NCI-H2107 treated with DMSO at 0.1 percent for 48 hours (cell line): ENCODE results near the gene REXO4.

Experiments
- DNase-seq: peaks from one replicate; lab custom pipeline; 2025; ENCODE audit not compliant: unreplicated experiment; lab: John Stamatoyannopoulos, UW

REXO4 gene, protein sequence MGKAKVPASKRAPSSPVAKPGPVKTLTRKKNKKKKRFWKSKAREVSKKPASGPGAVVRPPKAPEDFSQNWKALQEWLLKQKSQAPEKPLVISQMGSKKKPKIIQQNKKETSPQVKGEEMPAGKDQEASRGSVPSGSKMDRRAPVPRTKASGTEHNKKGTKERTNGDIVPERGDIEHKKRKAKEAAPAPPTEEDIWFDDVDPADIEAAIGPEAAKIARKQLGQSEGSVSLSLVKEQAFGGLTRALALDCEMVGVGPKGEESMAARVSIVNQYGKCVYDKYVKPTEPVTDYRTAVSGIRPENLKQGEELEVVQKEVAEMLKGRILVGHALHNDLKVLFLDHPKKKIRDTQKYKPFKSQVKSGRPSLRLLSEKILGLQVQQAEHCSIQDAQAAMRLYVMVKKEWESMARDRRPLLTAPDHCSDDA

DNA sequence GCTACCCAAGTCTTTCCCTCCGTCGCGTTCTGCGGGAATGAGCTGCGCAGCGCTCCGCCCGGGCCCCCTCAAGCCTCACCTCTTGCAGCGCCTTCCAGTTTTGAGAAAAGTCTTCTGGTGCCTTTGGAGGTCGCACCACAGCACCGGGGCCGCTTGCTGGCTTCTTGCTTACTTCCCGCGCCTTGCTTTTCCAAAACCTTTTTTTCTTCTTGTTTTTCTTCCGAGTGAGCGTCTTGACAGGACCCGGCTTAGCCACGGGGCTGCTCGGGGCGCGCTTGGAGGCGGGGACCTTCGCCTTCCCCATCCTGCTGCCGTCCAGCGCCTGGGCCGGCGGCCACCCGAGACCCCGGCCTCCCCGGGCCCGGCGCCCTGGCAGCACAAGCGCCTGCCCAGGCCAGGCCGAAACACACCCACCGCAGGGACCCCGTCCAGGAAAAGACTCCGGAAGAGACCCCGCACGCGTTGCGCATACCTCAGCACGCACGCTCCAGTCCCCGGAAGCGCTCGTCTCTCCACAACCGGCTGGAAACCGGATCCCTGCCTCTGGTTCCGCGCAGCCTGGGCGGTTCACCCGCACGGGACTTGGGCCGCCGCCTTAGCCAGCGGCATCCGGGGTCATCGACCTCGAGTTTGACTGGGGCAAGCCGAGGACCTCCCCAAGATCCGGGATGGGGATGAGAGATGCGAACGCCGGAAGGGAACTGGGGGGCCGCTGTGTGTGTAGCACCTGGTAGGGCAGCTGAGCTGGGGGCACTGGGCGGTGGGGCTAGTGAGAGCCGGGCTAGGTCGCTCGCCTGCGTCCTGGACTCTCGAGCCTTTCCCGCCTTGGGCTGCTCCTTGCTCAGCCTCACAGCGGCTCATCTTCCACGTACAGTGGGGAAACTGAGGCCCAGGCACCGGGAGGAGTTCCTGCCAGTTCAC, at the start of gene REXO4:
Gene REXO4 (minus strand): TSS at position 470 of the 921 bp plus-strand sequence. CDS start 166 bp downstream, at position 304.
- DNase-seq, result peak; percentile 75

DNA sequence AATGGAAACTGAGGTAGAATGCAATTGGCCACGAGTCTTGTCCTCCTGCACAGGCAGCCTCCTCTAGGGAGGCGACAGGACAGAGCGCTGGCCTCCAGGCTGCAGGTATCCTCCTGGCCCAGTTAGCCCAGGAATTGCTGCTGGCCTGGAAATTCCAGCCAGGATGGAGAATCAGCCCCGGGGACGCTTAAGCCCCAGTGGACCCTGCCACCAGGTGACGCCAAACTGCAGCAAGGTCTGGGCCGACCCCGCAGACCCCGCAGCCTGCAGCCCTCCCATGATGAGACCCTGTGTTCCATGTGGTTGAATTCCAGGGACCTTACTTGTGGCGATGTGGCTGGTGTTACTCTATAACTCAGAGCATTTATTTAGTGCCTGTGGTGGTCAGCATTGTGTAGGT, 49.3 kb upstream of the REXO4 start:
- DNase-seq, result no peak

DNA sequence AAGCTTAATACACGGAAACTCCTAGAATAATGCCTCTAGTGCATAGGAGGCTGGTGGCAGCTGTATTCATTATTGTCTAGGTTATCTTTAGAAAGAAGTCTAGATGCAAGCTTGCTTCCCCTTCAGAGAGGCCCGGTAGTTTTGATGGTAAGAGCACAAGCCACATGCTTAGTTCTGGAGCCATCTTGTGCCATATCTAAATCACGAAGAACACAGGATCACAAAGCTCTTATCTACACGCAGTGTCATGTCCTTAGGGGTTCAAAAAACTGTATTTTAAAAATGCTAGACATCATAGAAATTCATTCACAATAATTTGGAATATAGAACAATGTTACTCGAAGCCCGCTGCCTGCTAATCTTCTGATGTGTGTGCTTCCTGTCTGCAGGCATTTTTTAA, 48.2 kb upstream of the REXO4 start:
- no peak for DNase-seq

DNA sequence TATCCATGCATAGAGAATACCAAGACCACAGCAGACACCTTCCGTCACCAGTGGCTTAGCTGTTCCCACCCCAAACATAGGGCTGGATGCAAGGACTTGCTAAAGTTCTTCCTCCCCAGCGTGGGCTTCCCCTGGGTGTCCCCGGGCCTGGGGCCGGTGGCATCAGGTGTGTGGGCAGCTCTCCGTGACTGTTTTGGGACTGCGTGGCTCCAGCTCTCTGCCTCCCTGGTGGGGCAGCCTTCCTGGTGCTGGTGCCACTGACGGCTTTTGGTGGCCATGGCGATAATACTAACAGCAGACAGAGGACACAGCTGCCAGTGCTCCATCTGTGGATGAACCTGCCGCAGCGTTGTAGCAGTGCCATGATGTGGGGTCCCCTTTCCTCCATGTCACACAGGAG, 46.8 kb upstream of the REXO4 start:
- DNase-seq, result no peak

DNA sequence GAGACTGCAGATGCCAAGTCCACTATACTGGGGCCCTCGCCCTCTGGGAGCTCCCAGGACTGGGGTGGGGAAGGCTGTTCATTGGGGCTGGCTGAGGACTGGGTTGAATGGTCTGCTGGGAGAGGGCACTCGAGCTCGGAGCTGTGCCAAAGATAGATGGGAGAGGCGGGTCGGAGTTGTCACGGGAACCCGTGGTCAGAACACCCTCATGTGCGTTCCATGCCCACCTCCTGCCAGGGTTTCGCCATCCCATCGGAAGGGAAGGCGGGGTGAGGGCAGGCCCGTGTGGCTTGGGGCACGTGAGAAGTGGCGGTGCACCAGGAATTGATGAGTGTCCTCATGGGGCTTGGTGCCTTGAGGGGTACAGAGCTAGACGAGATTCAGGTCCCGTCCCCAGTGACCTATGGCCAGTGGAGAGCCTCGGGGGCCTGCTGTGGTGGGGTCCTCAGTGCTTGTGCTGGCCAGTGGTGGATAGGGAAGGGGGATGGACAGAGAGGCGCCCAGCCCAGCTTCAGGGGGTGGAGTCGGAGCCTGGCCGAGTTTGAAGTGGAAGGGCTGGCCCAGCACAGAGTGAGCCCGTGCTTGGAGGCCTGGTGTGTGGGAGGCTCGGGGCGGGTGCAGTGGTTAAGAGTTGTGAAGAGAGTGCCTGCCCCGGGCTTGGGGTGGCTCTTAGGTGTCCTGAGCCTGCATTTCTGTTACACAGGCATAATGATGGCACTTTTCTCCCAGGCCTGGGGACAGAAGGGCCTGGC, 46.2 kb upstream of the REXO4 start:
- DNase-seq, result no peak

DNA sequence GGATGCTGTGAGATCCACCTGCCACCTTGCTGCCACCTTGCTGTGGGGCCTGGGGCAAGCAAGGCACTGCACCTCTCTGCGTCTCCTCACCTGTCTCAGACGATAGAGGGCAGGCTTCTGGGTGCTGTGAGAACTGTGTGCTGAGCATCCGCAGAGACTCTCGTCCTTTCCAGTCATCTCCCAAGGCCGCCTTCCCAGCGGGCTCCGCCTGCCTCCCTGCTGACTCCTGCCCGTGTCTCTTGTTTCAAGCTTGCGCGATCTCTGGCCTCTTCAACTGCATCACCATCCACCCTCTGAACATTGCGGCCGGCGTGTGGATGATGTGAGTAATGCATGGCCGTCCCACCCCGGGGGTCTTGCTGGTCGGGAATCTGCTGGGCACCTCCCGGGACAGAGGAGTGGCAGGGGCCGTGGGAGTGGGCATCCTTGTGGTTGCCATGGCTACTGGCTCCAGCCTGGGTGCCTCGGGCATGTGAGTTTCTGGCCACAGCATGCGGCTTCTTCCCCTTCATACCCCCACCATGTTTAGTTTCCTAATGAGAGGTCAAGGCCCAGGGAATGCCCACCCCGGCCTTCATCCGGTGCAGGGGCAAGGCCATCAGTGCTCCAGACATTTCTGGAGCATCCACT, 45.5 kb upstream of the REXO4 start:
- peak; percentile 46 for DNase-seq

DNA sequence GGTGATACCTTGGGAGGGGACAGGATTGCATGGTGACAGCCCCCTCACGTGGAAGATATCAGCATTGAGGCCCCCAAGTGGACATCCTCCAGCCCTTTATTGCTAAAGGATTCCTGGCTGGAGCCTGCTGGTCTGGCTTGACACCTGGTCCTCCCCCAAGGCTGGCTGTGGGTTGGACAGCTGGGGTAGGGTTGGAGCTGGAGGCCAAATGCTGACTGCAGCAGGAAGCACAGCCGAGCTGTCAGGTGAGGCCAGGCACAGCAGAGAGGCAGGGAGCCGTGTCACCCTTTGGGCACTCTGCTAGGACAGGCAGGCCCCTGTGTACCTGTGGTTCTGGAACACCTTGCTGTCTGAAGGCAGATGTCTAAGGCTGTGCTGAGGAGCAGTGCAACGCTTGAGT, 44.2 kb upstream of the REXO4 start:
- DNase-seq, result no peak

DNA sequence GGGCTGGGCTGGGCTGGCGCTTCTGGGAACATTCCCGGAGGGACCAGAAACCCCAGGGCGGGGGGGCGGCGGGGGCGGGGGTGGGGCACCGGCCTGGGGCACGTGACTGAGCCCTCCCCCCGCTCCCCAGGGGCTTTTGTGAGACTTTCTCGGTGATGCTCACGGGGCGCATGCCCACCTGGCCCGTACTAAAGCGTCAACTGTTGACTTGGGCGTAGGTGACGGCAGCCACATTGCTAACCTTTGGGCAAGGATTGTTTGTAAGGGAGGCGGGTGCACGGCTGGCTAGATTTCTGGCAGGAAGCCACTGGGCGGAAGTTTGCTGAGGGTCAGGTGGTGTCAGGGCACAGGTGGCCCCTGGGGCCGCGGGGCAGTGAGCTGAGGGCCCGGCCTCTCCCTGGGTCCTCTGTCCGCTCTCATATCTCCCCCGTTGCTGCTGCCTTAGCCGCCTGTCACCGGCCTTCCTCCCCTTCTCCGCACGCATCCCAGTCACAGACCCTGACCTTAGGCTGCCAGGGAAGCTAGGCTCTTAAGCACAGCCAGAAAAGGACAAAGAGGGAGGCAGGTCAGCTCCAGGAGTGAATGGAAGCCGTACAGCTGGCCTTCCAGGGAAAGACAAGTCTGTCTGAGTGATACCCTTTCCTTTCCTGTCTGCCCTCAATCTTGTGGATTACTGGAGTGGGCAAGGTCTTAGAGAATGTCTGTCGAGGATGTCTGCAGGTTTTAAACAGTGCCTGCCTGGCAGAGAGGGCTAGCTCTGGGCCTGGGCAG, 42.8 kb upstream of the REXO4 start:
- DNase-seq, result peak; percentile 23

DNA sequence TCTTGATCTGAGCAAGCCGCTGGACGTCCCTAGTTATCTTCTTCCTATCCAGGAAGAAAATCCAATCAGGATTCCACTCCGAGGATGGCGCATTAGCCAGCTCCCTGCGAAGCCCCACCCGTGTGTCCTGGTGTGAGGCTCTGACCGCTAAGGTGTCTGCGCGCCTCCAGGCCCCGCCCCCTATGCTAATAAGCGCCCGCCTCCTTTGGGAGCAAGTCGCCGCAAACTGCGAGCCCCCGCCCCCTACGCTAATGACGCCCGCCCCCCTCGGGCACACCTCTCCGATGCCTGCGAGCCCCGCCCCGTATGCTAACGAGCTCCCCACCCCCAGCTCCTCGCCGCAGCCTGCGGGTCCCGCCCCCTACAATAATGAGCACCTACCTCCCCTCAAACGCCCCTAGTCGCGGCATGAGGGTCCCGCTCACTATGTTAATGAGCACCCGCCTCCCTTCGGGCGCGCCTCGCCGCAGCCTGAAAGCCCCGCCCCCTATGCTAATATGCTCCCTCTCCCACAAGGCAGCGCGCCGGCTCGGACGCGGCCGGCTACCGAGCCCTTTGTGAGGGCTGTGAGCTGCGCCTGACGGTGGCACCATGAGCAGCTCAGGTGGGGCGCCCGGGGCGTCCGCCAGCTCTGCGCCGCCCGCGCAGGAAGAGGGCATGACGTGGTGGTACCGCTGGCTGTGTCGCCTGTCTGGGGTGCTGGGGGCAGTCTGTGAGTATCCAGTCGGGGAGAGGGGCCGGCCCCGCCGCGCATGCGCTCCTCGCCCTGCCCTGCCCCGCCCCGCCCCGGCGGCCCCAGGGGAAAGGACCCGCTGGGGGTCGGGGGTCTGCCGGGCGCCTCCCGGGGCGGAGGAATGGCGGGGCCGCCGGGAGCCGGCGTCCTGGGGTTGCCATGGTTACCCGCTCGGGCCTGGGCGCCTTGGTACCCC, 41.9 kb upstream of the REXO4 start, which contains the start of gene CACFD1:
Gene CACFD1 (plus strand): TSS at position 503 of the 929 bp plus-strand sequence. CDS start 89 bp downstream, at position 592.
- DNase-seq, result peak; percentile 80

DNA sequence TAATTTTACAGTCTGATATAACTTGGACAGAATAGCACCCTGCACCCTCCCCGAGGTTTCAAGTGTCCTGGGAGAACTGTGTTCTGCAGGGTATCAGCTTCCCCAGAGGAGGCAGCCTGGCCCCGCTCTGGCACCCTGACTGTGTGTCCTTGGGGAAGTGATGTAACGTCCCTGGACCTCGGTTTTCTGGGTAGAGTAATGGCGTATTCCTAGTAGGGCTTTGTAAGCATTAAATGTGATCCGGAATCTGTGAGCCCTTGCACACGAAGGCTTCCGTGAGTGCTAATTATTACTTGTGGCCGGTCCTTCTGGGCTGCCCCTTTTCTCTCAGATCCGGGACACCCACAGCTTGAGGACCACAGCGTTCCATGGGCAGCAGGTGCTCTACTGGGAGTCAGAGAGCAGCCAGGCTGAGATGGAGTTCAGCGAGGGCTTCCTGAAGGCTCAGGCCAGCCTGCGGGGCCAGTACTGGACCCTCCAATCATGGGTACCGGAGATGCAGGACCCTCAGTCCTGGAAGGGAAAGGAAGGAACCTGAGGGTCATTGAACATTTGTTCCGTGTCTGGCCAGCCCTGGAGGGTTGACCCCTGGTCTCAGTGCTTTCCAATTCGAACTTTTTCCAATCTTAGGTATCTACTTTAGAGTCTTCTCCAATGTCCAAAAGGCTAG, 41.0 kb upstream of the REXO4 start:
- no peak for DNase-seq

DNA sequence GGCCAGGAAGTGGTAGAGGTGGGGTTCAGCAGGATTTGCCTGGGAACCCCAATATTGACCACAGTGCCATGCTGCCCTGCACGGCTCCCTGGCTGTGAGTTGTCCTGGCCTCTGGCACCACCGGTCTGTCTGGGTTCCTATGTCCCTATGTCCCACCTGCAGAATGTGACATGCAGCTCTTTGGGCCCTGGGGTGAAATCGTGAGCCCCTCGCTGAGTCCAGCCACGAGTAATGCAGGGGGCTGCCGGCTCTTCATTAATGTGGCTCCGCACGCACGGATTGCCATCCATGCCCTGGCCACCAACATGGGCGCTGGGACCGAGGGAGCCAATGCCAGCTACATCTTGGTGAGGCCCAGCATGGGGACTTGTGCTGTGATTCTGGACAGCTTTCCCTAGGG, 39.9 kb upstream of the REXO4 start:
- no peak for DNase-seq

DNA sequence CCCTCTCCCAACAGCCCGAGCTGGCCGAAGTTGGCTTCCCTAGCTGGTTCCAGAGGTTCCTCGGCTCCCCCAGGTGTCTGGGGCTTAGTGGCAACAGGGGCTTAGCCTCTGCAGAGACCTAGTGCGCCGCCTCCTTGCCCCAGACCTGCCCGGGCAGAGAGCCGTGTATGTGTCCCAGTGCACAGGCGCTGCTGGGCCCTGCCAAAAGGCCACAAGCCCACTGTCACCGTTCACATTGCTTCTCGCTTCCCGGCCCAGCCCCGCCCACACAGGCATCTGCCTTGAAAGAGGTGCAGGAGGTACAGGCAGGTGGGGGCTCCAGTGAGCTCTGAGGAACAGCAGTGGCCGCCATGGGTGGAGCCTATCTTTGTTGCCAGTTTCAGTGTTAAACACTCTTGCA, 39.4 kb upstream of the REXO4 start:
- DNase-seq, result no peak

DNA sequence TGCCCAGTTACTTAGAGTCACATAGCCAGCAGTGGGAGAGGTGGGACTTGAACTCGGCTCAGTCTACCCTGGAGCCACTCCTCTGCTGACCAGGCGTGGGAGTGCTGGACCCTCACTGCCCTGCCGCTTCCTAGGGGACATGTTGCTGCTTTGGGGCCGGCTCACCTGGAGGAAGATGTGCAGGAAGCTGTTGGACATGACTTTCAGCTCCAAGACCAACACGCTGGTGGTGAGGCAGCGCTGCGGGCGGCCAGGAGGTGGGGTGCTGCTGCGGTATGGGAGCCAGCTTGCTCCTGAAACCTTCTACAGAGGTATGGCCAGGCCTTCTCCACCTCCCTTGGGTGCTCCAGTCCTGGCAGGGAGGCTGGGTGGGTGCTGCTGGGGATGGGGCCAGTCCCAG, 38.6 kb upstream of the REXO4 start:
- no peak for DNase-seq

DNA sequence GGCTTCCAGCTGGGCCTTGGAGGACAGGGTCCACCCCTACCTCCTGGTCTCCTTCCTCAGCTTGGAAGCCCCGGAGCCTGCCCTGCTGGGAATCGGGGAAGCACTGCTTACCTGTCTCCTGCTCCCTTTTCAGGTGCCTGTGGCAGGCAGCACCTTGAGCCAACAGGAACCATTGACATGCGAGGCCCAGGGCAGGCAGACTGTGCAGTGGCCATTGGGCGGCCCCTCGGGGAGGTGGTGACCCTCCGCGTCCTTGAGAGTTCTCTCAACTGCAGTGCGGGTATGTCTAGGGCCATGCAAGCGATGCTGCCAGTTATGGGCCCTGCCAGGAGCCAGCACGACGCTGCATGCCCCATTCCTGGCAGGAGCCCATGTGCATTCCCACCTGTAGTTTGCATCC, 38.1 kb upstream of the REXO4 start:
- DNase-seq, result no peak

DNA sequence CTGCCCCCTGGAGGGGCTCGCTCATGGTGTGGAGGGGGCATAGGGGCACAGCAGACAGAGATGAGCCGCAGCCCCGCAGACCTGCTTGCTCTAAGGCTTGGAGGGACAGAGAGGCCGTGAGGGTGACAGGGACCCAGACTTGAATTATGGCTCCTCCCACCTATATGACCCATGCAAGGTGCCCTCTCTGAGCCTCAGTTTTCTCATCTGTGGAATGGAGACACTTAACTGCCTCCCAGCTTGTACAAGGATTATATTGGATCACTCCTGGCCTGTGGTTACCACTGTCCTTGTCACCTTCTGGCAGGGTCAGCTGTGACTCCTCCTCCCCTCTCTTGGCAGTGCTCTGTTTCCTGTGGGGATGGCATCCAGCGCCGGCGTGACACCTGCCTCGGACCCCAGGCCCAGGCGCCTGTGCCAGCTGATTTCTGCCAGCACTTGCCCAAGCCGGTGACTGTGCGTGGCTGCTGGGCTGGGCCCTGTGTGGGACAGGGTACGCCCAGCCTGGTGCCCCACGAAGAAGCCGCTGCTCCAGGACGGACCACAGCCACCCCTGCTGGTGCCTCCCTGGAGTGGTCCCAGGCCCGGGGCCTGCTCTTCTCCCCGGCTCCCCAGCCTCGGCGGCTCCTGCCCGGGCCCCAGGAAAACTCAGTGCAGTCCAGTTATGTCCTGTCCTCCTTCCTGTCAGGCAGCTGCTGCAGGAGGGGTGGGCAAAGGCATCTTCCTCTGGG, 37.3 kb upstream of the REXO4 start:
- no peak for DNase-seq

DNA sequence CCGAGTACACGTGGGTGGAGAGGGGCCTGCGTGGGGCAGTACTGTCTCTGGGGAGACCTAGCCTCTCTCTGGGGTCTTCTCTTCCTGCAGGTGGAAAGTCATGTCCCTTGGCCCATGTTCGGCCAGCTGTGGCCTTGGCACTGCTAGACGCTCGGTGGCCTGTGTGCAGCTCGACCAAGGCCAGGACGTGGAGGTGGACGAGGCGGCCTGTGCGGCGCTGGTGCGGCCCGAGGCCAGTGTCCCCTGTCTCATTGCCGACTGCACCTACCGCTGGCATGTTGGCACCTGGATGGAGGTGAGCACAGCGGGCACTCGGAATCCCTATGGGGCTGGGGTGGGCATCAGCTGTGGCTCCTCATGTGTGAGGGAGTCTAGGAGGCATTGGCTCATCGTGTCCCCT, 36.5 kb upstream of the REXO4 start:
- no peak for DNase-seq

DNA sequence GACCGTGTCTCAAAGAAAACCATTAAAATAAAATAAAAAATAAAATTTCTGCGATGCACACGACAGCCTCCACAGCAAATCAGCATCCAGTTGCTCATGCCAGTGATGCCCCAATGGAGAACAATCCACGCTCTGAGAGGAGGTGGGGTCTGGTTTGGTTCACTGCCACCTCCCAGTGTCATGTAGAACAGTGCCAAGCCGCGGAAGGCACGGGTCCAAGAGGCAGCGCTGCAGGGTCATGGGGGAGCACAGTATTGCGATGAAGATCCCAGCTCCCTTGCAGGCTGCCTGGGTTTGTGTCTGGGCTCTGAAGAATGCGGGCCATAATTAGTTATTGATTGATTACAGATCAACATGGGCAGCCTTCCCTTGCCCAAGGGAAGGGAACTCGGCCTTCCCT, 35.8 kb upstream of the REXO4 start:
- DNase-seq, result no peak

DNA sequence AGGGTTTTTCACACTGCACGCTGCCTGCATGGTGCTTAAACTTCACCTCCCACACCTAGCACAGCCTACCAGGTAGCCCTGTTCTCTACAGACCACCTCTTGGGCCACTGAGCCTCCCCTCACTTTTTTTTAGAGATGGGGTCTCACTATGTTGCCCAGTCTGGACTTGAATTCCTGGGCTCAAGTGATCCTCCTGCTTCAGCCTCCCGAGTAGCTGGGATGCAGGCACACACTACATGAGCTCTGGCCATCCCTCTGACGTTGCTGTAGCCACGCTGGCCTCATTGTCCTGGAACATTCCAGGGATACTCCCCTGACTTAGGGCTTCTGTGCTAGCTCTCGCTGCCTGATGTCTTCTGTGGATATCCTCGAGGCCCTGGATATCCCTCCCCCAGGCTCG, 34.8 kb upstream of the REXO4 start:
- DNase-seq, result no peak
